Left renal cortex interstitium (tissue), 4 donors: ENCODE data around the gene EPB41L4B. TPM values are rescaled to one million over a fixed set of nuclear protein-coding genes. Genes with fewer than 3 reads are reported as not detected.
A peak's percentile ranks its signal among the peaks of the same experiment; 100 is the strongest.

Experiments used
- DNase-seq, 4 donors: peaks; one replicate each; pipeline ENCODE4 v3.0.0-alpha.2; 2013; ENCODE audit warnings: low read depth in 4 of 4, low spot score in 2 of 4, missing footprints in 1 of 4
- polyA plus RNA-seq, 4 donors: library from polyadenylated mRNA; unstranded; fragments of 120-200 nt; gene quantifications; one replicate each; pipeline ENCODE4 v1.2.1, GENCODE V29; 2013; ENCODE audit not compliant: insufficient read length in 4 of 4

EPB41L4B gene
- polyA plus RNA-seq, 4 donors, result 11.8 to 20.0 (median 14.9) TPM

- DNase-seq, result no peak
Observed at GRCh38 chr9:109171926-109172325, 148.9 kb downstream of the EPB41L4B start.

- no peak for DNase-seq
Observed at GRCh38 chr9:109168170-109168569, 152.7 kb downstream of the EPB41L4B start.

DNA sequence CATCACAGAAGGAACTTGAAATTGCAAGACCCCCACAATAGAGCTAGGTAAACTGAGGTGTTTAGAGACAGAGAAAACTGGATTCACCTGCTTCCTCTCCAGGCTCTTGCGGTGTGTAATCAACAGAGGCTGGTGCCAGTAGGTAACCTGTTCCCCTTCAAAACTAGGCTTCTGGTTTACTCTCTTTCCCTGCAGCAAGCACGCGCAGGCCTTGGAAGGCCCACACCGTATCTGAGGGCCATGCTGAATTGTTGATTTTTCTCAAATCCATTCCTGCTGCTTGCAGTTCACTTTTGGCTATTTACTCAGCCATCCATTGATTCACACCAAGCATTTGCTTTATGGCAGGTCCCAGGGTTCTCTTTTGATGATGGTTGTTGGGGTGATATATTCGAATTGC, 153.1 kb downstream of the EPB41L4B start:
- DNase-seq, result no peak

GRCh38 chr9:109166771-109167601, 153.9 kb downstream of the EPB41L4B start, which contains the start of gene FRRS1L:
TSS of gene FRRS1L (minus strand) at chr9:109167249. CDS start at chr9:109167138, 111 bp downstream.
- DNase-seq, result peak in 1 of 4 donors; percentile 10

- no peak for DNase-seq
Observed at GRCh38 chr9:109166171-109166770, 154.6 kb downstream of the EPB41L4B start.

- DNase-seq, result no peak
Observed at GRCh38 chr9:109164042-109164441, 156.8 kb downstream of the EPB41L4B start.

- no peak for DNase-seq
Observed at GRCh38 chr9:109163194-109163593, 157.7 kb downstream of the EPB41L4B start.

GRCh38 chr9:109162677-109163076, 158.2 kb downstream of the EPB41L4B start:
- no peak for DNase-seq

- DNase-seq, result no peak
Observed at GRCh38 chr9:109161471-109161870, 159.4 kb downstream of the EPB41L4B start.

DNA sequence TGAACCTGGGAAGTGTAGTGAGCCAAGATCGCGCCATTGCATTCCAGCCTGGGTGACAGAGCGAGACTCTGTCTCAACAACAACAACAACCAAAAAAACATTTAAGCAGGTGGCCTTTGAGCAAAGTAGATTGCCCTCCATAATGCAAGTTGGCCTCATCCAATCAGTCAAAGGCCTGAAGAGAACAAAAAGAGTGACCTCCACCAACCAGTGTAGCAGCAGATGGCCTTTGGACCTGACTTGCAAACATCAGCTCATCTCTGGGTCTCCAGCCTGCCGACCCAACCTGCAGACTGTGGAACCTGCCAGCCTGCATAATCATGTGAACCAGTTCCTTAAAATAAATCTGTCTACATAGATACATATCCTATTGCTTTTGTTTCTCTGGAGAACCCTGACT, 161.3 kb downstream of the EPB41L4B start:
- DNase-seq, result no peak

- no peak for DNase-seq
Observed at GRCh38 chr9:109158651-109159050, 162.2 kb downstream of the EPB41L4B start.

GRCh38 chr9:109156708-109157107, 164.2 kb downstream of the EPB41L4B start:
- DNase-seq, result no peak

GRCh38 chr9:109150925-109151545, 169.8 kb downstream of the EPB41L4B start:
- DNase-seq, result no peak

DNA sequence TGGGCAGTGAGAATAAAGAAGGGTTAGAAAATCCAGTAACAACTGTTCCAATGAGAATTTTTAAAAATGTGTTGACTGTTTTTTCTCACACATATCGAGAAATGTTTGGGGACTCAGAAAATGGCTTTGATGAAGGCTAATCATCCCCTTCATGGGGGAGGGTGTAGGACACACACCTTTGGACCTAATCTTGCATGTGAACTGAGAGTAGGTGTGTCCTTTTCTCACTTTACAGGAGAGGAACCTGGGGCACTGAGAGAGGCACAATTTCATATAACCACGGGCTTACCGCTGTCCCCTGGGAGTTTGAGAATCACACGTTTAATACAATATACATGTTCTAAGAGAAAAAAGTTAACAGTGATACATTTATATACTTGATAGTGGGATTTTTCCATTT, 171.1 kb downstream of the EPB41L4B start:
- no peak for DNase-seq

DNA sequence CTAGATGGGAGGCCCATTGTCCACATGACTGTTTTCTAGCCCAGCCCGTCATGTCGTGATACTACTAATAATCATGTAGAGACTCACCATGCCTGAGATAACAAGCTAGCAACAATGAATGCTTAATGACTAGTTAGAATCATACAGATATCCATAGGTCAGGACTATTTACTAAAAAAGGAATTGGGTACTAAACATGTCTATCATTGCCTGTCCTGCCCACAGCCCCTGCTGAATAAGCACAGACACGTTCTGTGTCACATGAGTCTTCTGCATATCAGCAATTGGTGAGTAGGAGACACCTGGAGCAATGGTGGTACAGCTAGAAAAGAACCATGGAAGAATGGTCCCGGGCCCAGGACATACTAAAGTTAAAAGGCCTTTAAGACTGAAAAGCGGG, 171.8 kb downstream of the EPB41L4B start:
- no peak for DNase-seq

DNA sequence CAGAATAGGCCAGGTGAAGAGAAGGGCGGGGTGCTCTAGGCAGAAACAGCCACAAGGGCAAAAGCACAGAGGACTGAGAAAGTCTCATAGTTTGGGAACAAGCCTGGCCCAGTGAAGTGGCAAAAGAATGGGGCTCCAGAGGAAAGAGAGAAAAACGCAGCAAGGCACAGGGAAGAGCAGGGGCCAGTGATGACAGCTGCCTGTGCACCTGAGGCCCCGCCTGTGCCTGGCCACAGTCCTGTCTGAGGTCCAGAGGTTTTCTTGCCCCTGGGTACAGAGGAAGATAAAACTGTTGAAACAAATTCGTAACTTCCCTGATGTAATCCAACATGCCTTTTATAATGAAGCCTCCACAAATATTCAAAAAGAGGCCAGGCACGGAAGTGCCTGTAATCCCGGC, 175.8 kb downstream of the EPB41L4B start:
- no peak for DNase-seq

- DNase-seq, result no peak
Observed at GRCh38 chr9:109143881-109144562, 176.8 kb downstream of the EPB41L4B start.

DNA sequence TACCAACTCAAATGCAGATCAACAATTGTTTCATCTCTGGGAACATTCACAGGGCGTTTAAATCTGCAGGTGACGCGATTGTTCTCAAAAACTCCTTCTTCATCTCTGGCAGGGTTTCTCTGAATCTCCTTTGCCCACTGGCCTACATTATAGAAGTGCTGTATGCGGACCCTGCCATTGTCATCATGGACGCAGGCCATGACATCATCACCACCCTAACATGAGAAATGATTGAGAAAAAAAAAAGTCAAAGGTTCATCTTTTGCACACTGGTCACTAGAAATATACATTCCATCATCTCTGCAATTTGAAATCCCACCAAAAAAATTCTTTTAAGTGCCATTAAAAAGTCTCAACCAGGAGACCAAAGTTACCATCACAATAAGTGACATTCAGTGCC, 179.5 kb downstream of the EPB41L4B start:
- DNase-seq, result no peak

DNA sequence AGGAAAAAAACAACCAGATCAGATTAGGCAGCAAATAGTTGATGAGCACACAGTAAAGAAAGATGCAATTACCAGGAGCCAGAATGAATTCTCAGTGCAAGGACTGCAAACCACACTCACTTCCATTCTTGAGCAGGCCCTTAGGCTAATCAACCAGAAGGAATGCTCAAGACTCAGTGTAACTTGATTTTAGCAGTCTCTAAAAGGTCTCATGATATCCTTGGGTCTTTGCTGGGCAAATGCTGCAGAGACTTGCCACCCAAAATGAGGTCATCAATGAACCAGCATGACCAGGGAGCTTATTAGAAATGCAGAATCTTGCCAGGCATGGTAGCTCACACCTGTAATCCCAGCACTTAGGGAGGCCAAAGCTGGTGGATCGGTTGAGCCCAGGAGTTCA, 181.0 kb downstream of the EPB41L4B start:
- DNase-seq, result no peak

DNA sequence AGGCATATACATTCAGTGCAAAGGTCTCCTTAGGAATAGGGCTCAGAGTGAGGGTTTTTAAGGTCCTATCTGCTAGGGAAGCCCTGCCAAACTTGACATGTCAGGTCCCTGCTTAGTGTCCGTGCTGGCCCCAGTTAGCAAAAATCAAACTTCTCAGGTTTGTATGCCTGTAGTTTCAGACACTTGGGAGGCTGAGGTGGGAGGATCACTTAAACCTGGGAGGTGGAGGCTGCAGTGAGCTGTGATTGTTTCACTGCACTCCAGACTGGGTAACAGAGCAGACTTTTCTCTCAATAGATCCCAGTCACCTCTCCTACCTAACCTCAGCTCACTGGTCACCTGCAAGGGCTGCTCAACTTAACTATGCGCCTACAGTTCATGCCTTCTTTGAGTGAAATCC, 182.4 kb downstream of the EPB41L4B start:
- no peak for DNase-seq

DNA sequence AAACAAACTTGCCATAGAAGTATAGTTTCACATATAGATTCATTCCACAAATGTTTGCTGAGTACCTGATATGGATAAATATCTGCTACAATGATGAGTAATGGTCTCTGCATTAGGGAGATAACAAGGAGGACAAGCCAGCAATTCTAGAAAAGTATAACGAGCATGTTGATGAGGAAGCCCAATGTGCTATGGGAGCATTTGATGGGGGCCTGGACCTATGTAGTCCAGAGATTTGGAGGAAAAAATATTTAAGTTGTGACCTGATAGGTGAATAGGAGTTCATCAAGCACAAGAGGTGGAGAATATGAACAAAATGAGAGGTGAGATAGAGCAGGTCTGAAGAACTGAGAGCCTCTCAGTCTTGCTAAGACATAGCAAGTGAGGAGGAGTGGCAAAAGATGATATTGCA, 186.7 kb downstream of the EPB41L4B start:
- no peak for DNase-seq
